DMS114 treated with DMSO at 0.1 percent for 48 hours (cell line): Measurements from ENCODE around the gene TXNDC12.
"Not testable (repeated sequence)": the region's sequence is repeated elsewhere in the genome, so short reads cannot be mapped to it uniquely, and the experiment has no call there.

Experiments used
- DNase-seq: peaks from one replicate; lab custom pipeline; 2025; ENCODE audit not compliant: unreplicated experiment; lab: John Stamatoyannopoulos, UW

The TXNDC12 gene

GRCh38 chr1:52055066-52055865 is at the start of gene TXNDC12:
Gene TXNDC12 (minus strand): TSS chr1:52055191. CDS start chr1:52055096, 95 bp downstream.
- peak; percentile 94 for DNase-seq

- DNase-seq = no peak
Measured at GRCh38 chr1:52102336-52103013, 47.5 kb upstream of the TXNDC12 start.

GRCh38 chr1:52098139-52098871 is 43.3 kb upstream of the TXNDC12 start:
- no peak for DNase-seq

- no peak for DNase-seq
Measured at GRCh38 chr1:52096216-52096615, 41.2 kb upstream of the TXNDC12 start.

- DNase-seq = not testable (repeated sequence)
Measured at GRCh38 chr1:52094300-52094699, 39.3 kb upstream of the TXNDC12 start.

- not testable (repeated sequence) for DNase-seq
Measured at GRCh38 chr1:52087892-52088291, 32.9 kb upstream of the TXNDC12 start.

- no peak for DNase-seq
Measured at GRCh38 chr1:52080014-52080415, 25.0 kb upstream of the TXNDC12 start.

- not testable (repeated sequence) for DNase-seq
Measured at GRCh38 chr1:52077277-52077676, 22.3 kb upstream of the TXNDC12 start.

- no peak for DNase-seq
Measured at GRCh38 chr1:52072291-52072690, 17.3 kb upstream of the TXNDC12 start.

GRCh38 chr1:52070704-52071103 is 15.7 kb upstream of the TXNDC12 start:
- DNase-seq = no peak

- no peak for DNase-seq
Measured at GRCh38 chr1:52063192-52063591, 8.2 kb upstream of the TXNDC12 start.

- no peak for DNase-seq
Measured at GRCh38 chr1:52060822-52061221, 5.8 kb upstream of the TXNDC12 start.

GRCh38 chr1:52059888-52060287 is 4.9 kb upstream of the TXNDC12 start:
- DNase-seq = no peak

GRCh38 chr1:52059321-52059720 is 4.3 kb upstream of the TXNDC12 start:
- DNase-seq = no peak

- DNase-seq = no peak
Measured at GRCh38 chr1:52057876-52058415, 3.0 kb upstream of the TXNDC12 start.

- no peak for DNase-seq
Measured at GRCh38 chr1:52057255-52057654, 2.3 kb upstream of the TXNDC12 start.

- no peak for DNase-seq
Measured at GRCh38 chr1:52056937-52057231, 1.9 kb upstream of the TXNDC12 start.

- peak; percentile 97 for DNase-seq
Measured at GRCh38 chr1:52056163-52056936, 1.4 kb upstream of the TXNDC12 start, which contains the start of gene BTF3L4. Gene BTF3L4 (plus strand): TSS chr1:52056295. CDS start chr1:52059848, 3,553 bp downstream.

GRCh38 chr1:52055866-52056162 is 823 bp upstream of the TXNDC12 start:
- DNase-seq = no peak

- no peak for DNase-seq
Measured at GRCh38 chr1:52054496-52055065, 410 bp downstream of the TXNDC12 start.

- no peak for DNase-seq
Measured at GRCh38 chr1:52053862-52054261, 1.1 kb downstream of the TXNDC12 start.
